Right ventricle myocardium inferior (tissue), 1 donor: Measurements from ENCODE around the gene LNX2. TPM values are rescaled to one million over a fixed set of nuclear protein-coding genes. Genes with fewer than 3 reads are reported as not detected.

ENCODE experiments used
- ATAC-seq: fragments of 200-7000 bp; cut with Tn5 transposase; one replicate; pipeline ENCODE4 v1.9.1; 2020; ENCODE audit warnings: mild to moderate bottlenecking, moderate library complexity
- DNase-seq: peaks from one replicate; pipeline ENCODE4 v3.0.0; 2021; ENCODE audit errors: missing footprints
- intact Hi-C: fragments of 100-400 bp; cut with DNase I; formaldehyde crosslinking; loops from one replicate; pipeline ENCODE4 v1.11.0; 2022
- long read RNA-seq: library from polyadenylated mRNA; unstranded; transcript quantifications from one replicate; pipeline ENCODE4 v2.0.0, GENCODE V29; 2021
- total RNA-seq: library from RNA; stranded (reverse); fragmentation: NEBNext Ultra II Directional; extraction: Animal tissue kit (Norgen Biotek cat#: 25700); gene quantifications from one replicate; pipeline ENCODE4 v1.2.1, GENCODE V29; 2021
- donor health status: DM: no; HTN: yes; CAD: no; lungs with severe emphysema.

LNX2 gene
- total RNA-seq: 11.4 TPM
- long read RNA-seq, full-length matches to known transcripts: 3 of 7 reads
- long read RNA-seq, partial matches to known transcripts: 2 of 7 reads
- long read RNA-seq, other reads (novel, unspliced or antisense): 2 of 7 reads

GRCh38 chr13:27620377-27621115, at the start of gene LNX2:
Gene LNX2, minus strand, starts transcription at chr13:27620529. Its CDS starts 38,826 bp downstream, at chr13:27581703.
- peak; percentile 99 for DNase-seq
- intact Hi-C loops: loop anchor here (2.0 to 10.0 kb wide), 3 partner anchors 86 to 196 kb away; partner anchors contain the start of genes GTF3A and MTIF3
- peak; percentile 98 for ATAC-seq

GRCh38 chr13:27667946-27668345, 47.6 kb upstream of the LNX2 start:
- ATAC-seq: peak; percentile 67
- intact Hi-C loops: loop anchor here (2.0 kb wide), 1 partner anchor 159 kb away; no protein-coding TSS in a partner anchor
- DNase-seq: no peak

GRCh38 chr13:27666951-27667350, 46.6 kb upstream of the LNX2 start:
- no peak for ATAC-seq
- intact Hi-C loops: loop anchor here (2.0 kb wide), 1 partner anchor 160 kb away; no protein-coding TSS in a partner anchor
- no peak for DNase-seq

GRCh38 chr13:27665761-27666160, 45.4 kb upstream of the LNX2 start:
- ATAC-seq (no peak), DNase-seq (no peak)
- intact Hi-C loops: loop anchor here (2.0 kb wide), 1 partner anchor 161 kb away; no protein-coding TSS in a partner anchor

GRCh38 chr13:27665333-27665732, 45.0 kb upstream of the LNX2 start:
- no peak for DNase-seq
- intact Hi-C loops: no loop called here
- ATAC-seq: no peak

- DNase-seq (no peak), ATAC-seq (peak; percentile 66)
- intact Hi-C loops: no loop called here
These were observed 43.6 kb upstream of the LNX2 start for GRCh38 chr13:27663947-27664346.

- DNase-seq (no peak), ATAC-seq (no peak)
- intact Hi-C loops: no loop called here
These were observed 42.6 kb upstream of the LNX2 start for GRCh38 chr13:27662738-27663470.

GRCh38 chr13:27661017-27661416, 40.7 kb upstream of the LNX2 start:
- ATAC-seq (no peak), DNase-seq (no peak)
- intact Hi-C loops: no loop called here

- intact Hi-C loops: no loop called here
- ATAC-seq (no peak), DNase-seq (no peak)
These were observed 40.2 kb upstream of the LNX2 start for GRCh38 chr13:27660511-27660910.

GRCh38 chr13:27659145-27659865, 39.0 kb upstream of the LNX2 start:
- DNase-seq: no peak
- ATAC-seq: no peak
- intact Hi-C loops: no loop called here

GRCh38 chr13:27658546-27658945, 38.2 kb upstream of the LNX2 start:
- DNase-seq (no peak), ATAC-seq (no peak)
- intact Hi-C loops: no loop called here

- ATAC-seq: no peak
- DNase-seq: no peak
These were observed 37.4 kb upstream of the LNX2 start for GRCh38 chr13:27657724-27658123.

GRCh38 chr13:27654816-27655215, 34.5 kb upstream of the LNX2 start:
- intact Hi-C loops: no loop called here
- ATAC-seq (no peak), DNase-seq (no peak)

More at GRCh38 chr13:27657724-27658123, 37.4 kb upstream of the LNX2 start:
- intact Hi-C loops: no loop called here

- no peak for ATAC-seq
- DNase-seq: no peak
- intact Hi-C loops: no loop called here
These were observed 33.7 kb upstream of the LNX2 start for GRCh38 chr13:27654059-27654458.

GRCh38 chr13:27650312-27650711, 30.0 kb upstream of the LNX2 start:
- no peak for DNase-seq
- intact Hi-C loops: no loop called here
- no peak for ATAC-seq

- intact Hi-C loops: no loop called here
- DNase-seq (no peak), ATAC-seq (no peak)
These were observed 24.0 kb upstream of the LNX2 start for GRCh38 chr13:27644302-27644701.

- DNase-seq: no peak
- intact Hi-C loops: no loop called here
- no peak for ATAC-seq
These were observed 23.2 kb upstream of the LNX2 start for GRCh38 chr13:27643334-27644132.

- intact Hi-C loops: no loop called here
- DNase-seq (no peak), ATAC-seq (no peak)
These were observed 21.6 kb upstream of the LNX2 start for GRCh38 chr13:27641711-27642502.
